DOHH2 (cell line): Measurements from ENCODE around the gene RBM44.

Experiments
- CTCF ChIP-seq: fragments of 200-600 bp; sonication (generic); IDR thresholded peaks from one replicate; pipeline ENCODE4 v1.5.1; 2014; ENCODE audit warnings: antibody characterized with exemption, mild to moderate bottlenecking, low read depth, low read length; ENCODE audit not compliant: poor library complexity, severe bottlenecking
- EZH2phosphoT487 ChIP-seq: fragments of 200-600 bp; sonication (generic); IDR thresholded peaks from 2 replicates; pipeline ENCODE4 v1.6.1; 2017; ENCODE audit warnings: borderline replicate concordance, mild to moderate bottlenecking, antibody characterized with exemption, low read length, moderate library complexity, mixed read lengths

- TF ChIP-seq CTCF (no peak), EZH2phosphoT487 (no peak)
Measured at GRCh38 chr2:237763812-237764211, 34.8 kb upstream of the RBM44 start.
